Endothelial cell of umbilical vein (primary cell): ENCODE data around the gene EIF5AL1. TPM values are rescaled to one million over a fixed set of nuclear protein-coding genes. Genes with fewer than 3 reads are reported as not detected.

ENCODE experiments used
- BruUV-seq: library from RNA; stranded (reverse); fragments of 400-500 nt; replicated peaks from 2 replicates; lab custom pipeline; 2021; lab: Mats Ljungman, UMichigan
- CTCF ChIA-PET: fragments of 300-600, 350-600 bp; sonication (Branson Sonifier 250); formaldehyde crosslinking; loops from one replicate; lab custom pipeline; 2021; ENCODE audit warnings: antibody characterized with exemption, inconsistent platforms; lab: Charles Lee
- POLR2A ChIA-PET: fragments of 300-600, 350-600 bp; sonication (Branson Sonifier 250); formaldehyde crosslinking; loops from one replicate; lab custom pipeline; 2021; ENCODE audit warnings: antibody characterized with exemption, inconsistent platforms; lab: Charles Lee
- DNase-seq: peaks from one replicate; pipeline ENCODE4 v3.0.0-alpha.2; 2011; ENCODE audit warnings: low read depth, low spot score
- FAIRE-seq: peaks from 2 replicates; lab custom pipeline; 2011; peaks lifted over from hg19 to GRCh38; lab: Jason Lieb, UNC
- H2AFZ ChIP-seq: 2 replicates; pipeline ENCODE4 v1.6.0; 2012; ENCODE audit warnings: low read depth, low read length, control low read depth, inconsistent platforms
- H3K27ac ChIP-seq: 2 replicates; pipeline ENCODE4 v1.5.1; 2011; ENCODE audit warnings: low read depth, mild to moderate bottlenecking, control low read depth, low read length, moderate library complexity; ENCODE audit not compliant: insufficient read depth
- H3K27me3 ChIP-seq, 2 experiments: 2 replicates each; pipeline versions ENCODE4 v1.6.0 to v1.6.1; 2011; ENCODE audit warnings: low read length in 2 of 2, mixed read lengths in 1 of 2; ENCODE audit not compliant: control insufficient read depth in 2 of 2, insufficient read depth in 2 of 2
- H3K36me3 ChIP-seq, 2 experiments: 2 replicates in 1 of 2; 3 replicates in 1 of 2; pipeline ENCODE4 v1.5.1; 2011; ENCODE audit warnings: low read length in 2 of 2, mild to moderate bottlenecking in 1 of 2, moderate library complexity in 1 of 2; ENCODE audit not compliant: control insufficient read depth in 2 of 2, insufficient read depth in 2 of 2; ENCODE audit errors: extremely low read depth in 1 of 2
- H3K4me1 ChIP-seq: 3 replicates; pipeline ENCODE4 v1.5.1; 2011; ENCODE audit warnings: mild to moderate bottlenecking, low read length; ENCODE audit not compliant: control insufficient read depth, insufficient read depth; ENCODE audit errors: extremely low read depth
- H3K4me2 ChIP-seq: 2 replicates; pipeline ENCODE4 v1.6.1; 2011; ENCODE audit warnings: low read length, control low read depth, mixed read lengths; ENCODE audit not compliant: insufficient read depth
- H3K4me3 ChIP-seq, 3 experiments: fragments of 200-600 bp in 1 of 3; sonication (generic), shearing (Covaris generic) in 1 of 3; replicated peaks in 1 of 3; 2 replicates each; pipeline ENCODE4 v1.5.1; 2011 to 2016; ENCODE audit warnings: control low read depth in 3 of 3, low read length in 3 of 3, mild to moderate bottlenecking in 2 of 3, inconsistent platforms in 1 of 3, low read depth in 1 of 3, moderate library complexity in 1 of 3; ENCODE audit not compliant: insufficient read depth in 1 of 3
- H3K79me2 ChIP-seq: 2 replicates; pipeline ENCODE4 v1.6.0; 2012; ENCODE audit warnings: low read length, inconsistent platforms; ENCODE audit not compliant: control insufficient read depth, insufficient read depth
- H3K9ac ChIP-seq: replicated peaks from 2 replicates; pipeline ENCODE3; 2011; ENCODE audit warnings: low read length, control low read depth; ENCODE audit not compliant: insufficient read depth; ENCODE audit errors: extremely low read depth
- H3K9me1 ChIP-seq: replicated peaks from 3 replicates; pipeline ENCODE4 v1.6.0; 2011; ENCODE audit warnings: mild to moderate bottlenecking, low read length; ENCODE audit not compliant: control insufficient read depth, insufficient read depth; ENCODE audit errors: extremely low read depth
- H3K9me3 ChIP-seq: replicated peaks from 2 replicates; pipeline ENCODE4 v1.5.1; 2012; ENCODE audit warnings: low read length, inconsistent platforms; ENCODE audit not compliant: control insufficient read depth, insufficient read depth
- H4K20me1 ChIP-seq: replicated peaks from 2 replicates; pipeline ENCODE3; 2011; ENCODE audit warnings: mild to moderate bottlenecking, low read length; ENCODE audit not compliant: control insufficient read depth, insufficient read depth; ENCODE audit errors: extremely low read depth
- EZH2 ChIP-seq: IDR thresholded peaks from 2 replicates; pipeline ENCODE4 v1.6.1; 2012; ENCODE audit warnings: borderline replicate concordance, low read depth, mild to moderate bottlenecking, moderate library complexity, low read length, inconsistent platforms; ENCODE audit not compliant: severe bottlenecking
- FOS ChIP-seq: IDR thresholded peaks from 2 replicates; pipeline ENCODE4 v1.6.1; 2011; ENCODE audit warnings: mild to moderate bottlenecking, low read length, moderate library complexity, borderline replicate concordance; ENCODE audit not compliant: insufficient read depth
- GATA2 ChIP-seq: IDR thresholded peaks from 2 replicates; pipeline ENCODE4 v1.7.0; 2011; ENCODE audit warnings: low read depth, mild to moderate bottlenecking, moderate library complexity, mixed read lengths, low read length; ENCODE audit not compliant: insufficient read length, insufficient read depth
- JUN ChIP-seq: IDR thresholded peaks from 2 replicates; pipeline ENCODE4 v1.6.1; 2011; ENCODE audit warnings: borderline replicate concordance, low read depth; ENCODE audit not compliant: insufficient read length, insufficient read depth
- MYC ChIP-seq: IDR thresholded peaks from one replicate; pipeline ENCODE4 v1.6.1; 2011; ENCODE audit warnings: mild to moderate bottlenecking, low read depth, low read length
- POLR2A ChIP-seq: IDR thresholded peaks from 2 replicates; pipeline ENCODE4 v1.6.1; 2012; ENCODE audit warnings: low read depth, mild to moderate bottlenecking, control low read depth, low read length
- POLR2AphosphoS5 ChIP-seq: IDR thresholded peaks from 2 replicates; pipeline ENCODE4 v1.6.1; 2012; ENCODE audit warnings: low read depth, mild to moderate bottlenecking, control low read depth, low read length, moderate library complexity; ENCODE audit not compliant: insufficient read depth
- dilution Hi-C: fragments of 300-500 bp; cut with MboI; formaldehyde crosslinking; loops from one replicate; pipeline ENCODE4 v1.15.0; 2019; ENCODE audit warnings: low sequenced_read_pairs; ENCODE audit not compliant: extremely low pct_ligation_motif_present
- intact Hi-C: fragments of 100-400 bp; cut with micrococcal nuclease; formaldehyde crosslinking; loops from one replicate; pipeline ENCODE4 v1.10.0; 2022
- polyA plus RNA-seq, 4 experiments: library from polyadenylated mRNA; depleted of rRNA in 3 of 4; stranded (reverse) in 3 of 4; unstranded in 1 of 4; fragments of >200 nt; gene quantifications; 2 replicates each; pipeline versions ENCODE4 v1.2.1 to v1.2.3, GENCODE V29; 2011 to 2012; ENCODE audit warnings: missing spikeins in 1 of 4
- total RNA-seq: library from RNA; stranded (reverse); gene quantifications from 2 replicates; pipeline ENCODE4 v1.2.3, GENCODE V29; 2021
- TF ChIP-seq, protein P1 (sequence below), 2 donors: IDR thresholded peaks; 1 replicate in 1 of 2; 2 replicates in 1 of 2; pipeline ENCODE4 v1.5.1; 2011; ENCODE audit warnings: low read length in 2 of 2, mild to moderate bottlenecking in 2 of 2, moderate library complexity in 2 of 2, control low read depth in 1 of 2, inconsistent platforms in 1 of 2, low read depth in 1 of 2; ENCODE audit not compliant: insufficient read depth in 1 of 2; ENCODE audit errors: extremely low read depth in 1 of 2
- TF ChIP-seq, protein P2 (sequence below): IDR thresholded peaks from 2 replicates; pipeline ENCODE4 v1.6.1; 2011; ENCODE audit not compliant: insufficient read depth, insufficient read length

Gene EIF5AL1
- total and polyA plus RNA-seq, 2 donors (not counting 3 experiments of a cell fraction or from before 2014, with no cell fraction given), result 0.29 to 1.0 TPM

DNA sequence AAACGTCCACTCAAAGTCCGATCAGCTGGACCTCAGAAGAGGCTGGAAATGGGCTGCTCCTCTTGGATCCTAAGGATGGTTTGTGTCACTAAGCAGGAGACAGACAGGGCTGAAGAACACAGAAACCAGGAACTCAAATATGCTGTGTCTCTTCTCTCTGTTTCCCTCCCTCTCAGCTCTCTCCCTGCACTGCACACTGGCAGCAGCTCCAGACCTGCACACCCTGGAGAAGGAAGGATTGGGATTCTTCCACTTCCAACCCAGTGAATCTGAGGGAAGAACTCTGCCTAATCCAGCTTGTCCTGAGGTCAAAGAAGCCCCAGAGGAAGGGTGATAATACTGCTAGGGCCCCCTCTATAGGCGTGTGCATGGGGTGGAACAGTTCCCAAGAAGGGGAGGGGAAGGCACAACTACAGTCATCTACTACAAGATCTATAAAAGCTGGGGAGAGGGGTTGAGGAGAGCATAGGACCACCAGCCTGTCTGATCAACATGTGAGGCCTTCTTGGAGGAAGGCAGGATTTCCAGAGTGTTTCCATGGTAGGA lies 44.2 kb upstream of the EIF5AL1 start:
- dilution Hi-C loops, result no loop called here
- intact Hi-C loops, result no loop called here
- H3K36me3 ChIP-seq, result no peaks in the 10 kb centered on the region
- H3K9me3 ChIP-seq, result no peaks in the 10 kb centered on the region
- no peak overlapping the region for H3K4me2 ChIP-seq
- no TSS peak for BruUV-seq
- no peaks in the 10 kb centered on the region for H3K9me1 ChIP-seq
- no peaks in the 10 kb centered on the region for H4K20me1 ChIP-seq
- no peak overlapping the region for H3K9ac ChIP-seq
- no peak for DNase-seq
- peaks cover 0 to 15% of the 10 kb centered on the region in 2 experiments for H3K27me3 ChIP-seq
- ChIA-PET CTCF (interaction anchor here (0.5 to 4.5 kb wide), 35 partner anchors 9 to 890 kb away, joined by 3 to 139 read pairs (median 4); no protein-coding TSS in a partner anchor), POLR2A (interaction anchor here (0.7 kb wide), 1 partner anchor 23 kb away, joined by 9 read pairs; no protein-coding TSS in a partner anchor)
- no peak overlapping the region for H3K27ac ChIP-seq
- H3K4me3 ChIP-seq, result no peak overlapping the region
- H3K4me1 ChIP-seq, result no peaks in the 10 kb centered on the region
- no peak for FAIRE-seq
- no peaks in the 10 kb centered on the region for H3K79me2 ChIP-seq
- no peak for TF ChIP-seq MYC
- TF ChIP-seq, protein P1, sequence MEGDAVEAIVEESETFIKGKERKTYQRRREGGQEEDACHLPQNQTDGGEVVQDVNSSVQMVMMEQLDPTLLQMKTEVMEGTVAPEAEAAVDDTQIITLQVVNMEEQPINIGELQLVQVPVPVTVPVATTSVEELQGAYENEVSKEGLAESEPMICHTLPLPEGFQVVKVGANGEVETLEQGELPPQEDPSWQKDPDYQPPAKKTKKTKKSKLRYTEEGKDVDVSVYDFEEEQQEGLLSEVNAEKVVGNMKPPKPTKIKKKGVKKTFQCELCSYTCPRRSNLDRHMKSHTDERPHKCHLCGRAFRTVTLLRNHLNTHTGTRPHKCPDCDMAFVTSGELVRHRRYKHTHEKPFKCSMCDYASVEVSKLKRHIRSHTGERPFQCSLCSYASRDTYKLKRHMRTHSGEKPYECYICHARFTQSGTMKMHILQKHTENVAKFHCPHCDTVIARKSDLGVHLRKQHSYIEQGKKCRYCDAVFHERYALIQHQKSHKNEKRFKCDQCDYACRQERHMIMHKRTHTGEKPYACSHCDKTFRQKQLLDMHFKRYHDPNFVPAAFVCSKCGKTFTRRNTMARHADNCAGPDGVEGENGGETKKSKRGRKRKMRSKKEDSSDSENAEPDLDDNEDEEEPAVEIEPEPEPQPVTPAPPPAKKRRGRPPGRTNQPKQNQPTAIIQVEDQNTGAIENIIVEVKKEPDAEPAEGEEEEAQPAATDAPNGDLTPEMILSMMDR (IDR thresholded peaks at IDR 0.05; ENCODE audit: extremely low read depth in 1 of 2, insufficient read depth in 1 of 2, low read depth in 1 of 2, low read length in 2 of 2), result no peak
- no peak for TF ChIP-seq FOS
- TF ChIP-seq, protein P2, sequence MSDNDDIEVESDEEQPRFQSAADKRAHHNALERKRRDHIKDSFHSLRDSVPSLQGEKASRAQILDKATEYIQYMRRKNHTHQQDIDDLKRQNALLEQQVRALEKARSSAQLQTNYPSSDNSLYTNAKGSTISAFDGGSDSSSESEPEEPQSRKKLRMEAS, result no peak
- TF ChIP-seq POLR2A, result no peak
- no peak for TF ChIP-seq JUN
- no peak for TF ChIP-seq POLR2AphosphoS5
- TF ChIP-seq GATA2, result no peak
- no peak for TF ChIP-seq EZH2
- no peak overlapping the region for H2AFZ ChIP-seq
